ENCODE data around the gene C11orf87.

The C11orf87 gene

DNA sequence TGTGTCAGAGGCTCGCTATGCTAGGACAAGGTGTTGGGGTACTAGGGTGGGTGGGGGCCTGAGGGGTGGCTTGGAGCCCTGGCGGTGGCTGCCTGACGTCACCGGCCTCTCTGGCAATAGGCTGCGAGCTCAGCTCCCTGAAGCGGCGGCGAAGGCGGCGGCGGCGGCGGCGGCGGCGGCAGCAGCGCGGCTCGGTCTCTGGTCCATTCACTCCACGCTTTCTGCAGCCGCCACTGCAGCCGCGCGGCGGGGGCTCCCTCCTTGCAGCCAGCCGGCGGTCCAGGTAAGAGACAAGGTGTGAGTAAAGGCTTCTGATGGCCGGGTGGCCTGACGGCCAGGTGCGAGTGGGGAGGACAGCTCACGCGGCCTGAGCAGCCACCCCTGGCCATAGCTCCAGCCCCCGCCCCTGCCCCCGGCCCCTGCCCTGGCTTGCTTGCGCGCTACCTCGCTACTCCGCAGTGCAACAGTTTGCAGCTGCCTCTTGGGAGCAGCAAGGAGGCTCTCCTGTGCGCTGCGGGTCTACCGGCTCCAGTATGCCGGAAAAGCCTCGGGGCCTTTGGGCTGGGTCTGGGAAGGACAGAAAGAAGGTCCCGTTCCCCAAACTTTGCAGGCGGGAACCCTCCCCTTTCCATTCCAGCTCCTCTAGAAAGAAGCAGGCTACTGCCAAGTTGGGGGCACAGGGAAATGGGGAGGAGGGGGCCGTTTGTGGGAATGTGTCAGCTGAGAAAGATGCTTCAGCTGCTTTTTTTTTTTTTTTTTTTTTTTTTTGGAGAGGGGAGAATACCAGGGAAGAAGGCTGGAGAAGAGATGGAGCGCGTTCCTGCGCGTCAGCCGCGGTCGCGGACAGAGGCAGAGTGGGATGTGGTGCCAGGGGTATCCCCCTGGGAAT is at the start of gene C11orf87:
C11orf87 (plus strand) TSS at position 210 of the 889 bp plus-strand sequence. CDS start 1,444 bp downstream, outside the sequence.
- no peak for DNase-seq (ENCODE audit: low read depth)

DNA sequence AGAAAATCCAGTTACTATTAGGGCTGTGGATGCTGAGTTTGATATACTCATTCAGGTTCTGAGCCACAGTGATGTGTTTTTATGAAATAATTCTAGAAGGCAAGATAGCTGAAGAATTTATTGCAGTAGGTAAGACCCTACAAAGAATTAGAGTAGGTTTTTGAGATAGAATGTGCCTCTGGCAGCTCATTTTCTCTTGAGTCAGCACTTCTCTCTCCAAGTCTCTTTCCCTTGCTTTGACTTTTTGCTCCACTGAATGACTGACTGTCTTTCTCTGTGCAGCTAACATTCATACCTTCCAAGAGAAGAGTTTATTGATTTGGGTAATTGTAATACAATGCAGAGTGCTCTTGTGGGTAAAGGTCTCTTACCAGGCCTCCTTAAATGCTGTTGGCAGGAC is 48.0 kb upstream of the C11orf87 start:
- no peak for DNase-seq (ENCODE audit: low read depth)

DNA sequence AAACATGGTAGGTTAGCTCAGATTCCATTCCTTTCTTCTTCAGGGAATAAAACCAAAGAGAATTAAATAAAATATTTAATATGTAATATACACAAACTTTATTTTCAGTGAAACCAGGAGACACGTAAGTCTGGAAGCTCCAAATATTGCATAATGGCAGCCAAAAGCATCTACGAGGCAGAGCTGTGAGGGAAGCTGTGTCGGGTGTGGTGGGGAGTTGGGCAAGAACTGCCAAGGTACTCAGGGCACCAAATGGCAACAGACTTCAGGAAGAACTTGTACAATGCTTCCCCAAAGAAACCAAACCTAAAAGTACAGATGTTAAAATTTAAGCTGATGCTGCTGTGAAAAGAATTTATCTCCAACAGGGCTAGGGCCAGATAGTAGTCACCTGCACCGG is 47.5 kb upstream of the C11orf87 start:
- no peak for DNase-seq (ENCODE audit: low read depth)

DNA sequence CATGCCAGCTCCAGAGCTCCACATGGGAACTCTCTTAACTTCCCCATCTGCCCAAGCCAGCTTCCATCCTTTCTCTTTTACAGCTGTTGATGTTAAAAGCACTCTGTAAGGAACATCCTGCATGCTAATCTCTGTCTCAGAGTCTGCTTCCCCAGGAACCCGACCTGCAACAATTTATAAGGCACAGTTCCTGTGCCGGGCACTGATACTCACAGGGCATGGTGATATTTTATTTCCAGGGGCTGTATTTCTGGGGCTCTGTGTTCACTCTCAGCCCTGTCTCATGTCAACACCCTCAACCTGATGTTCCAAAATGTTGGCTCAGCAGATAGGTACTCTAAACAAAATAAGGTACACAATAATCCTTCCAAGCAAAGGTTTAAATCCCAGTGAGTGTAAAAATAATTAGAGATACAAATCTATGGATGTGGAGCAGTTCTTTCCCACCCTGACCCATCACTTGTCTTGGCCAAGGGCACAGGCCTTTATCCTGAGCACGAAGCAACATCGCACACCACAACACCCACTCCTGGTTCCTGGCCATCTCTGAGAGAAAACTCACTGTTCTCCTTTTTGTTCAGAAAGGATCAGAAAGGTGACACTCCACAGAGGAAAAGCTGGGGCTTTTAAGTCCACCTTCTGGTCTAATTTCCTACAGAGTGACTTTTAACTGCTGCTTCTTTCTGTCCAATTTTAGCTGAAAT is 44.8 kb upstream of the C11orf87 start:
- DNase-seq (ENCODE audit: low read depth): no peak

DNA sequence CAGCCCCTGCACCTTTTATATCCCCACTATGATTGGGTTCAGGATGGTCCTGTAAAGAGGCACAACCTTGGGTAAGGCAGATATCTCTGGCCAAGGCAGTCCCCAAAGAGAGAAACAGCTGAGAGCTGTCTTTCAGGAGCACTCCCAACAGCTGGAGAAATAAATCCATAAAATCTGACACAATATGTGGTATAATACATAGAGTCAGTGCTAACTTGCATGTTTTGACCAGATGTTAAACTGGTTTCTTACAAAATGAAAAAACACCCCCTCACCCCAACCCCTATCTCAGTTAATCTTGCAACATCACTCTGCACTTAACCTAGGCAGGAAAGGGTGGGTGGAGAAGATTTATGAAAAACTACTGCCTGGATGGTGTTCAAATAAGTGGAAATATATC is 44.0 kb upstream of the C11orf87 start:
- DNase-seq (ENCODE audit: low read depth): no peak

DNA sequence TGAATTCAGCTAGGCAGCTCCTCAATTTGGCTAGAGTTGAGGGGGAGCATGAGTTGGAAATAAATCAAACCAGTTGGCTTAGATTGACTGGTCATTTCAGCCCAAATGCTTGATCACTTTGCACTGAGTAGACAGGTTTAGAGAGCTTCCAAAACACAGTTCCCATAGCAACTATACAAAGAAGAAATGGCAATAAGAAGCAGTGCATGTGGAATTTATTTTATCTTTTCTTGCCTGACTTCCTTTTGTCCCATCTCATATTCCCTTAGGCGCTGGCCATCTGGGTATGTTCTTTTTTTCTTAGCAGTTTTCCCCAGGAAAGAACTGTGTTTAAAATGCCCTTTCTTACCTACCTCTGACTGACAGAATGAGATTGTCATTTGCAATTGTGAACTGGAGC is 38.7 kb upstream of the C11orf87 start:
- no peak for DNase-seq (ENCODE audit: low read depth)

DNA sequence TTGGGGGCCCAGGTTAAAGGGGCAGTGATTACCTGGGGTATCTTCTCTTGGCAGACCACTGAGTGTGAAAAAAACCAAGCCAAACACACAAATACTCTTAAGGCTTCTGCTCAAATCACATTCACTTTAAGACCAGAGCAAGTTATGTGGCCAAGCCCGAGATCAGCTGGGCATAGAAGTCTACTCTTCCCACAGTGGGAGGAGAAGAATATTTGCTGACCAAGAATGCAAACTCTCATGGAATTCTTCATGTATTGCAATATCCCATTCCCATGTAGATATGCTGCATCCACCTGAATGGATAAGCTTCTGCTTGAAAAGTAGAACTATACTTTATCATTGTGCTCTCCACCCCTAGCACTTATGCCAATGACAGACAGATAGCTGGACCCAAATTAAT is 37.1 kb upstream of the C11orf87 start:
- no peak for DNase-seq (ENCODE audit: low read depth)

DNA sequence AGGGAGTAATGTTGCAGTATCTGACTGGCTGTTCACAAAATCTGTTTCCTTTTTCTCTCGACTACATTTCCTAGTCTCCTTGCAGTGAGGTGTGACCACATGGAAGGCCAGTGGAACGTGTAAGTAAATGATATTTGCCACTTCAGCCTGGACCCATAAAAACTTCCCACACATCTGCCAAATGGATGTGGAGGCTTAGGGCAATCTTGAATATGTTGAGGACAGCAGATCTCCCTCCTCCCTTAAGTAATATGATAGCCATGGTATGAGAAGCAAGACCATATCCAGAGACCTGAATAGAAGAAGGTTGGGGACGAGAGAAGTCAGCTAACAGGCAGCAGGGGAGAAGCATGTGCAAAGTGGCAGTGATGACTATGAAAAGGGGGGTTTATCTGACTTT is 33.0 kb upstream of the C11orf87 start:
- DNase-seq (ENCODE audit: low read depth): no peak

DNA sequence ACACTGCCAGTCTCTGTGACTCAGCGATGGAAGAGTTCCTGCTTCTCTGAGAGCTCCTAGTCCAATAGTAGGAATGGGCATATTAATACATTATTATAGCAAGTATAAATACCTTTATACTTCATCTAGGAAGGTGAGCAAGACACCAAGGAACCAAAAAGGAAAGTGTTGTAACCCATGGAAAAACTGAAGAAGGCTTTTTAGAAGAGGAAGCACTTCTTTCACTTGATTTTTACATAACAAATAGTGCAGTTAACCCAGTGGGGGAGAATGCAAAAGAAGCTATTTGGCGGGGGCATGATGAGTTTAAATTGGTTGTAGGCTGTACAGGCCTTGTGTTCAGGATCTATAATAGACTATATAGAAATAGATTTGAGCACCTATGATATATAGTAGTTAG is 31.2 kb upstream of the C11orf87 start:
- DNase-seq (ENCODE audit: low read depth): no peak

DNA sequence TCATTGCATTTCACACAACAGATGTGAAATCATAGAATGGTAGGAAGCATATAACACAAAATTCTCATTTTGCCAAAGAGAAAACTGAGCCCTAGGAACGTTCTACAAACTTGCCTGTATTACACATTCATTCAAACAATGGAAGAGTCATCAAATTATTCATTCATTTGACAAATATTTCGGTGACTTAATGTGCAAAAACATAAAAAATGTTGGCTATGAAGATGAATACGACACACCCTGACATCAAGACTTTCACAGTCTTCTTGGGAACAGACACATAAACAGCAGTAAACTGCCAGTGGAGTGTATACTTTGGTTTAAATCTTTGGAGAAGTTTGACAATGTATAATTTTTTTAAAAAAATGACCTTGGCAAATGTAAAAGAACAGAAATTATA is 20.4 kb upstream of the C11orf87 start:
- no peak for DNase-seq (ENCODE audit: low read depth)

DNA sequence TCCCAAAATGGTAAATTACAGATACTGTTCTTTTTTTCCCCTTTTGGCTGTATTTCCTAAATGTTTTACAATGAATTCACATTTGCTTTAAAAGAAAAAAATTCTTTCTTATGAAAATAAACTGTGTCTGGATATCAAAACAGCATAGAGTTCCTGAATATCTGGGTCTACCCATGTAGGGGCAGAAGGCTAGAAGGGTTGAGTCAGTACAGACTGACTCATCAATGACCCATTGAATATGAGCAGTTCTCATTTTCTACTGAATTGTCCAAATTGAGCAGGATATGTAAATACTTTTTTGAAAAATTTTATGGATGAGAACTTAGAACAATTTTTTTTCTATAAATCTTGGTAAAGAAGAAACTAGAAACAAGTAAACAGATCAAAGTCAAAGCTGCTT is 16.3 kb upstream of the C11orf87 start:
- no peak for DNase-seq (ENCODE audit: low read depth)

DNA sequence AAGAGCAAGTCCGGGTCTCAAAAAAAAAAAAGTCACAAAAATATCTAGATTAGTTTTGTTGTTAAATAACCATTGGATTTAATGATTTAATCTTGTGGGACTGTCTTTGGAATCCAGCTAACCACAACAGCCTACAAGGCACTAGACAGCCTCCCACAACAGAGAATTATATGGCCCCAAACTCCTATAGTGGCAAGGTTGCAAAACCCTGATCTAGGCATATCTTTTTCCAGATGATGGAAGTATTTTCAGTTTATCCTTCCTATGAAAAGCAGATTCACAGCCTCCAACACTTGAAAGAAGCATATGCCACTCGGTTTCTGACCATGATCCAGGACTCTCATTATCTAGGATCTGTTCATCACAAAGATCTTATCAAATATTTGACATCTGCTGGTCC is 5.4 kb upstream of the C11orf87 start:
- no peak for DNase-seq (ENCODE audit: low read depth)

DNA sequence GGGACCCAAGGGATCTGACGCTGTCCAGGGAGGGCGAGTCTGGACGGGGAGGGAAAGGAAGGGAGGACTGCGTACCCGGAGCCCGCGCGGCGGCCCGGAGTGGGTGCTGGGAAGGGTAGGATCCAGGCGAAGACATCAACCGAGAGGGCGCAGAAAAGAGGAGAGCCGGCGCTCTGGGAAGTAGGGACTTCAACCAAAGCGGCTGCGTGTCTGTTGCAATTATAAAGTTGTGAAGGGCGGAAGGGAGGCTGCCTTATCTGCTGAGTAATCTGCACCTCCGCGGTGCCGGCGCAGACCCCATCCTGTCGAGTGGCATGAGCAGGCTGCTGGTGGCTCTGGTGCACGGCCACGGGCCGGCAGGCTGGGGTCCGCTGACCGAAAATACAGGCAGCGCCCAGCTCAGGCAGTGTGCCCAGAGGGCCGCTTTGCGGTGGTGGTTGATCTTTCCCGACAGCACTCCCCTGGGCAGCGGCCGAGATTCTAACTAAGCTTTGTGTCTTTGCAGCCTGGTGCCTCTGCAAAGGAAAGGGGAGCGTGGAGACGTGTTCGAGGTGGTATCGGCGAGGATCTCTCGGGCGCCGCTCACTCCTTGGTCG is 978 bp downstream of the C11orf87 start:
- no peak for DNase-seq (ENCODE audit: low read depth)

DNA sequence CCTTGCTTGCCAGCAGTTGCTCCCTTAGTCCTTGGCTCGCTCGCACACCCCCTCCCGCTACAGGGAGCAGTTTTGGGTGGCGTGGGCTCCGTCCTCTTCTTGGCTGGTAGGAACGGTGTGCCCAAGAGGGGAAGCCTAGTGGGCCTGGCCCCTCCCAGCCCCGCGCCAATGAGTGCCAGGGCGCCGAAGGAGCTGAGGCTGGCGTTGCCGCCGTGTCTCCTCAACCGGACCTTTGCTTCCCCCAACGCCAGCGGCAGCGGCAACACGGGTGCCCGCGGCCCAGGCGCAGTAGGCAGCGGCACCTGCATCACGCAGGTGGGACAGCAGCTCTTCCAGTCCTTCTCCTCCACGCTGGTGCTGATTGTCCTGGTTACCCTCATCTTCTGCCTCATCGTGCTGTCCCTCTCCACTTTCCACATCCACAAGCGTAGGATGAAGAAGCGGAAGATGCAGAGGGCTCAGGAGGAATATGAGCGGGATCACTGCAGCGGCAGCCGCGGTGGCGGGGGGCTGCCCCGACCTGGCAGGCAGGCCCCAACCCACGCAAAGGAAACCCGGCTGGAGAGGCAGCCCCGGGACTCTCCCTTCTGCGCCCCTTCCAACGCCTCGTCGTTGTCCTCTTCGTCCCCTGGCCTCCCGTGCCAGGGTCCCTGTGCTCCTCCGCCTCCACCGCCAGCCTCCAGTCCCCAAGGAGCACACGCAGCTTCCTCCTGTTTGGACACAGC is 1.6 kb downstream of the C11orf87 start:
- no peak for DNase-seq (ENCODE audit: low read depth)

DNA sequence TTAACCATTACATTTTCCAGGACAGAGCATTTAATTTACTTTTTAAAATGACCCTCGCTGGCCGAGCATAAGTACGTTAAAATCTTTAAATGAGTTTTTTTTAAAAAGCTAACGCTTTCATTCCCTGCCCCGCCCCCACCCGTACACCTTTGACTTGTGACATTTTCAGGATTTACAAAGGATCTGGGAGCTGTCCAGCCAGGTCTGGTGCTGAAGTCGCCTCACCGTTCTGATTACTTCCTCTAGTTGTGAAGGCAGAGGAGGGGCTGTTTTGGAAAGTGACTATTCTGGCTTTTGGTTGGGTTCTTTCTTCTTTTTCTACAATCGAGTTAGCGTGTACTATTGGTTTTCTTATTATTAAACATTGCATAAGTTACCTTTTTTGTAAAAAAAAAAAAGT is 2.9 kb downstream of the C11orf87 start:
- DNase-seq (ENCODE audit: low read depth): no peak

DNA sequence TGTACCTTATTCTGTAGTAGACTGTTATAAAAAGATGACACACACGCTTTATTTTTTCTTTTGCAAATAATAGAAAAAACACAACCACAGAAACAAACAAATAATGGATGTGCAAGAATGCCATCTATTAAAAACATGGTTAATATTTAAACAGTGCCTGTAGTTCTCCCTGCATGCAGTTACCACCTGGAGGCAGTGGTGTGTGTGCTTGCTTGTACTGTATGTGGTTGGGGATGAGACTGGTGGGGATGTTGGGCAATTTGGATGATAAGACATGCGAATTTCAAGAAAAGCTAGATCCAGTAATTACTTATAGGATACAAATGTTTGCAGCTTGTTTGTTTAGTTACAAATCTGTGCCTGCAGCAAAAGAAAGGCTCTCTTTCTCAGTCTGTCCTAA is 3.6 kb downstream of the C11orf87 start:
- no peak for DNase-seq (ENCODE audit: low read depth)

DNA sequence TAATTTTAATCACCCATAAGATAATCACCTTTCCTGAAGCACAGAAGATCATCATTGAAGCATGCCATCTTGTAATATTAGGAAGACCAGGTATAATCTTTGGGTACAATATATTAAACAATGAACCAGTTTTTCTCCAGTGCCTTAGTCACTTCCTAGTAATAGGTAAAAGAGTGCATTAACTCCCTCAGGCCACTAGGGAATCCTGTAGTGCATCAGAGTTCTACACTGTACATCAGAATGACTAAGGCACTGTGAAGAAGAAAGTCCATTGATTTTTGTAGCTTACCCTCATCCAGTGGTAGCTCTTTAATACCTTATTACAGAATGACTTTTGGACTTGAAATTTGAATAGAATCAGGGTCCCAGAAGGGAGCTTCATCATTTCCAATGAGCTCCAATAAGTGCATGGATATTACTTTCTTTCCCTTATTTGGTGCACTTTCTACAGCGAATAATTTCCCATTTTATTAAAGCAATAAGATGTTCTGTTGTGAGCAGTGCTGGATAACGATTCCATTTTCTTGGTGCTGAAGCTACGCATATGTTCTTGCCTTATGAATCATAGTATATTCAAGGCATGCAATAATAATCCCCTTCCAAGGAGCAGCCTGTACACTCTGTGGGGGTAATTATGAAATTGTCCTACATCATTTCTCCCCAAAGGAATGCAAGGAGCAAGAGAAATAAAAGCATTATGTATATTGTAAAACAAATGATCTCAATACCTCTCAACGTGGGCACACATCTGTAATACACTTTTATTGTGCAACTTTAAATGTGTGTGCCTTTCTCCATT is 4.7 kb downstream of the C11orf87 start:
- no peak for DNase-seq (ENCODE audit: low read depth)

DNA sequence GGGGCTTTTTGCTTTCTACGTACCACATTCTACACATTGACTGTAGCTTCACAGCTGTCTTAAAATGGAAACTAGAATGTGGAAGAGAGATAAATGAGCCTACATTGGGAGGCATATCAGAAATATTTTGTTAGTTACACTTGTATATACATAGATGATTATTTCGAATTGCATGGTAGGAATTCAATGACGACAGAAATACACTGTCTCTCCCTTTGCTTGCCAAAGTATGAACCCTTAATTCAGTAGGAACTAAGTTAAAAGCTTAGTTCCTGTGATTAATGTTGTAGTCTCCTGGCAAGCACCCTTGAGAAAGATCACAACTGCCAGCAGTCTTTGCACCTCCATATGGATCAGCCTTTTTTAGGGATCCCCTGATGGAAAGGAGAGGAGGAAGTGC is 10.1 kb downstream of the C11orf87 start:
- no peak for DNase-seq (ENCODE audit: low read depth)

DNA sequence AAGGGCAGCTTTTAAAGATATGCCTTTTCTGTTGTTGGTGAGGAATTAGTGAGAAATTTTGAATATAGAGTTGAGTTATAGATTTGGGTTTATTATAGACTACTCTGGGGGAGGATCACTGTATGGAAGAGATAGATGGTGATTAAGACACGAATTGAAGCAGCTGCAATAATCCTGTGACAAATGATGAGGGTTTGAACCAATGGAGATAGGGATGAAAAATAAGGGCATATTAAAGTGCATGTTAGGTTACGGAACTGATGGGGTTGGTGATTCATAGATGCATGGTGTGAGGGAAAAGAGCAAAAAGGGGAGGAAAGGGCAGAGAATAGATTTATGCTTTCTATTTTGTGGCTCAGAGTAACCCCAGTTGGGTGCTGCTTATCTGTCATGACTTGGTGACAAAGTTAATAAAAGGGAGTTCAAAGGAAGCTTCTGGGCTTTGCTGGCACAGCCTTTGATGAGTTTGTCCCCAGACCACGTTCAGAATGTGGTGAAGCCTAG is 11.8 kb downstream of the C11orf87 start:
- no peak for DNase-seq (ENCODE audit: low read depth)

DNA sequence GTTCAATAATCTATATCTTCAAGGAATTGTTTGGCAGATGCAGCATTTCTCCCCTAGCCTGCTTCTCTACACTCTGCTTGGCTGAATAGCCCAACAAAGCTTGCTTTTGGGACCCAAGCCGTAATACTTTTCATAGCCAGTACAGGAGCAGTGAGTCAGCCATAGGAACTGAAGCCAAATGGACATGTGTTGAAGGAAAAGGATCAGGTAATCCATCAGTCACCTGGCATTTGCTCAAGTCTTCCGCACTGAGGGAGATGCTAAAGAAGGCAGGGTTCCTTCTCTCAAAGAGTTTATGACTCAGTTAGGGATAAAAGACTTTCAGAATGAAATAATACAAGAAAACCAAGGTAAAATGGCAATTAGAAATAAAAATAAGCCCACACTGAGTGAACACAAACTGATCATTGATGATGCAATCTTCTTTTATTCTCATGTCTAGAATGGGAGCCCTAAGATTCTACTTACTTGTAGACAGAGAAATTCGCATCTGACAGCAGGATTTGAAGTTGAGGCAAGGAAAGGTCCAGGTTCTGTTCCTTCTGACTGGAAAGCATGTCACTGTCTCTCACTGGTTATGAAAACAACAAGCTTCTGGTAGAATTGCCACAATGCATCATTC is 13.2 kb downstream of the C11orf87 start:
- no peak for DNase-seq (ENCODE audit: low read depth)

DNA sequence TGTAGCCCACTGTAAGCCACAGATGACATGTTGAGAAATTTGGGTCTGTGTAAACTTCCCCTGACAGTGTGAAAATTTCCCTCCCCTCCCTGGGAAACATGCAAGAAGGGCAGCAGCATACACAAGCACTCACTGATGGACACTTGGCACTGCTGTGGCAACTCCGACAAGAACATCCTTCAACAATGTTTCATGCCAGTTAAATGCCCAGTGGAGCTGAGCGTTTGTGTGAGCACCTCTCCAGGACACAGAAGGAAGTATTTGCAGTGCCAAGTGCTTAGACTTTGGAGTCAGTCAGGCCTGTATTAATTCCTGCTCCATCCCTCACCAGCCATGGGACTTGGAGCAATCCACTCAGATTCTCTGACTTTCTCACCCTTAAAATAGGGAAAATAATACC is 17.7 kb downstream of the C11orf87 start:
- DNase-seq (ENCODE audit: low read depth): no peak

All from stimulated activated CD8-positive, alpha-beta memory T cell treated with anti-CD3 and anti-CD28 coated beads, Interleukin-12 subunit alpha, Interleukin-12 subunit beta, amount 100 ng/mL, for 4 hours (primary cell).